ENCODE measurements around the gene EPS8L3. TPM values are rescaled to one million over a fixed set of nuclear protein-coding genes. Genes with fewer than 3 reads are reported as not detected.
"Not testable (repeated sequence)": the region's sequence is repeated elsewhere in the genome, so short reads cannot be mapped to it uniquely, and the experiment has no call there.

EPS8L3 gene
- polyA plus RNA-seq, 1 donor: 0.86 TPM

GRCh38 chr1:109764561-109765482 is 1.1 kb upstream of the EPS8L3 start:
- no peak for DNase-seq

- DNase-seq: no peak
Measured at GRCh38 chr1:109762821-109763645, 690 bp downstream of the EPS8L3 start.

- no peak for DNase-seq
Measured at GRCh38 chr1:109762039-109762585, 1.6 kb downstream of the EPS8L3 start.

- DNase-seq: no peak
Measured at GRCh38 chr1:109761227-109762038, 2.3 kb downstream of the EPS8L3 start.

GRCh38 chr1:109760581-109761226 is 3.0 kb downstream of the EPS8L3 start:
- DNase-seq: no peak

GRCh38 chr1:109759513-109760334 is 4.0 kb downstream of the EPS8L3 start:
- no peak for DNase-seq

- no peak for DNase-seq
Measured at GRCh38 chr1:109757936-109758786, 5.6 kb downstream of the EPS8L3 start.

GRCh38 chr1:109756848-109757521 is 6.7 kb downstream of the EPS8L3 start:
- DNase-seq: no peak

- DNase-seq: not testable (repeated sequence)
Measured at GRCh38 chr1:109756325-109756724, 7.4 kb downstream of the EPS8L3 start.

GRCh38 chr1:109754738-109755137 is 9.0 kb downstream of the EPS8L3 start:
- DNase-seq: no peak

GRCh38 chr1:109751531-109752260 is 12.0 kb downstream of the EPS8L3 start:
- DNase-seq: no peak

GRCh38 chr1:109750920-109751319 is 12.8 kb downstream of the EPS8L3 start:
- no peak for DNase-seq

GRCh38 chr1:109750241-109750882 is 13.4 kb downstream of the EPS8L3 start:
- no peak for DNase-seq

GRCh38 chr1:109749221-109749620 is 14.5 kb downstream of the EPS8L3 start:
- DNase-seq: no peak

- DNase-seq: not testable (repeated sequence)
Measured at GRCh38 chr1:109748311-109748710, 15.4 kb downstream of the EPS8L3 start.

GRCh38 chr1:109740615-109741373 is 22.9 kb downstream of the EPS8L3 start, which contains the start of gene GSTM3:
Gene GSTM3, minus strand, starts transcription at chr1:109741038. Its CDS starts 751 bp downstream, at chr1:109740287.
- DNase-seq: no peak
